B cell (primary cell): Measurements from ENCODE around the gene ICOS. TPM values are rescaled to one million over a fixed set of nuclear protein-coding genes. Genes with fewer than 3 reads are reported as not detected.

Experiments used
- ATAC-seq: fragments of 200-7000 bp; cut with Tn5 transposase; one replicate; pipeline ENCODE4 v1.10.0; 2021; ENCODE audit warnings: low read depth, mild to moderate bottlenecking, moderate number of reproducible peaks, moderate library complexity
- CTCF ChIA-PET: fragments of 350-600 bp; sonication (Branson Sonifier 250); formaldehyde crosslinking; loops from one replicate; lab custom pipeline; 2021; ENCODE audit warnings: antibody characterized with exemption, inconsistent platforms; lab: Charles Lee
- POLR2A ChIA-PET: fragments of 350-600 bp; sonication (Branson Sonifier 250); formaldehyde crosslinking; loops from one replicate; lab custom pipeline; 2021; ENCODE audit warnings: antibody characterized with exemption; lab: Charles Lee
- DNase-seq: peaks from one replicate; pipeline ENCODE4 v3.0.0; 2013
- H2AFZ ChIP-seq: 2 replicates; pipeline ENCODE4 v1.6.1; 2012; ENCODE audit warnings: mild to moderate bottlenecking, low read depth, low read length; ENCODE audit not compliant: insufficient read depth, poor library complexity, severe bottlenecking
- H3K27ac ChIP-seq, 2 donors: 1 replicate in 1 of 2; 2 replicates in 1 of 2; pipeline ENCODE4 v1.5.1; 2012 to 2013; ENCODE audit warnings: low read length in 2 of 2, mild to moderate bottlenecking in 2 of 2, moderate library complexity in 1 of 2
- H3K27me3 ChIP-seq, 4 experiments: fragments of 200-600 bp in 1 of 4; sonication (generic) in 1 of 4; replicated peaks in 1 of 4; 1 replicate in 2 of 4; 2 replicates in 2 of 4; pipeline versions ENCODE4 v1.6.1 to v1.7.0; 2013 to 2016; ENCODE audit warnings: low read length in 3 of 4, mild to moderate bottlenecking in 2 of 4, mixed read lengths in 1 of 4, moderate library complexity in 1 of 4; ENCODE audit not compliant: insufficient read depth in 4 of 4, control insufficient read depth in 3 of 4; ENCODE audit errors: control extremely low read depth in 1 of 4
- H3K36me3 ChIP-seq, 2 experiments: replicated peaks in 1 of 2; 1 replicate in 1 of 2; 2 replicates in 1 of 2; pipeline versions ENCODE4 v1.6.1 to v1.7.1; 2013; ENCODE audit warnings: low read length in 1 of 2; ENCODE audit not compliant: insufficient read depth in 2 of 2, control insufficient read depth in 1 of 2; ENCODE audit errors: control extremely low read depth in 1 of 2, extremely low read depth in 1 of 2
- H3K4me1 ChIP-seq, 2 donors: fragments of 200-600 bp in 1 of 2; sonication (generic) in 1 of 2; 1 replicate in 1 of 2; 2 replicates in 1 of 2; pipeline versions ENCODE4 v1.5.1 to v1.6.1; 2013 to 2017; ENCODE audit warnings: low read length in 2 of 2; ENCODE audit not compliant: control insufficient read depth in 2 of 2, insufficient read depth in 2 of 2
- H3K4me2 ChIP-seq: replicated peaks from 2 replicates; pipeline ENCODE3; 2012; ENCODE audit warnings: mild to moderate bottlenecking, low read depth, low read length; ENCODE audit not compliant: poor library complexity, severe bottlenecking
- H3K4me3 ChIP-seq, 5 experiments: fragments of 200-600 bp in 1 of 5; sonication (generic) in 1 of 5; 1 replicate in 3 of 5; 2 replicates in 2 of 5; pipeline versions ENCODE4 v1.5.1 to v1.7.0; 2011 to 2016; ENCODE audit warnings: low read length in 4 of 5, mild to moderate bottlenecking in 4 of 5, low read depth in 2 of 5, control low read depth in 1 of 5, moderate library complexity in 1 of 5; ENCODE audit not compliant: insufficient read depth in 1 of 5; ENCODE audit errors: control extremely low read depth in 1 of 5, extremely low read depth in 1 of 5
- H3K79me2 ChIP-seq: fragments of 200-600 bp; sonication (generic); one replicate; pipeline ENCODE4 v1.6.0; 2016; ENCODE audit warnings: low read length; ENCODE audit not compliant: control insufficient read depth, insufficient read depth
- H3K9ac ChIP-seq: fragments of 200-600 bp; sonication (generic); 2 replicates; pipeline ENCODE4 v1.6.1; 2017; ENCODE audit warnings: mild to moderate bottlenecking, low read length, moderate library complexity
- H3K9me3 ChIP-seq, 3 donors: one replicate each; pipeline versions ENCODE4 v1.6.1 to v1.7.1; 2013; ENCODE audit warnings: low read length in 2 of 3; ENCODE audit not compliant: control insufficient read depth in 2 of 3, insufficient read depth in 1 of 3; ENCODE audit errors: control extremely low read depth in 1 of 3
- H4K20me1 ChIP-seq: 2 replicates; pipeline ENCODE4 v1.6.0; 2012; ENCODE audit warnings: mild to moderate bottlenecking, low read length; ENCODE audit not compliant: insufficient read depth, control insufficient read depth, poor library complexity, severe bottlenecking
- H3K27ac Mint-ChIP-seq: one replicate; pipeline ENCODE4 v1.8.0; 2021; ENCODE audit warnings: mixed read lengths
- H3K27me3 Mint-ChIP-seq: one replicate; pipeline ENCODE4 v1.8.0; 2021; ENCODE audit warnings: mixed read lengths
- H3K4me1 Mint-ChIP-seq: one replicate; pipeline ENCODE4 v1.8.0; 2021; ENCODE audit warnings: mixed read lengths
- H3K4me3 Mint-ChIP-seq: one replicate; pipeline ENCODE4 v1.8.0; 2021; ENCODE audit warnings: mixed read lengths
- H3K9me3 Mint-ChIP-seq: one replicate; pipeline ENCODE4 v1.8.0; 2022; ENCODE audit warnings: mixed read lengths; ENCODE audit not compliant: insufficient read depth
- EZH2 ChIP-seq: IDR thresholded peaks from 2 replicates; pipeline ENCODE4 v1.6.1; 2012; ENCODE audit warnings: borderline replicate concordance, low read depth, mild to moderate bottlenecking, moderate library complexity, low read length; ENCODE audit not compliant: insufficient read depth, poor library complexity, severe bottlenecking
- WGBS: methylation state at CpG from one replicate; pipeline ENCODE4 v1.1.5; 2013; ENCODE audit warnings: missing lambda C conversion rate; ENCODE audit not compliant: insufficient coverage; 5-methylcytosine and 5-hydroxymethylcytosine counted together
- intact Hi-C: fragments of 100-400 bp; cut with micrococcal nuclease; formaldehyde crosslinking; loops from one replicate; pipeline ENCODE4 v1.10.0; 2022
- polyA plus RNA-seq: library from polyadenylated mRNA; depleted of rRNA; stranded (reverse); fragments of >200 nt; gene quantifications from 2 replicates; pipeline ENCODE4 v1.2.3, GENCODE V29; 2012
- total RNA-seq, 2 donors: library from RNA; stranded (reverse); fragments of 120-200 nt in 1 of 2; gene quantifications; 1 replicate in 1 of 2; 2 replicates in 1 of 2; pipeline versions ENCODE4 v1.2.3 to v1.2.4, GENCODE V29; 2013 to 2022
- TF ChIP-seq, protein P1 (sequence below): fragments of 200-600 bp; IDR thresholded peaks from one replicate; pipeline ENCODE4 v1.8.0; 2022; ENCODE audit warnings: antibody characterized with exemption, mild to moderate bottlenecking

Gene ICOS
- total and polyA plus RNA-seq, 2 donors (not counting 1 experiment from before 2014, with no cell fraction given) = 0.21 TPM; not detected in 1

- H2AFZ ChIP-seq = no peak overlapping the region
- TF ChIP-seq EZH2 = no peak
- TF ChIP-seq, protein P1, sequence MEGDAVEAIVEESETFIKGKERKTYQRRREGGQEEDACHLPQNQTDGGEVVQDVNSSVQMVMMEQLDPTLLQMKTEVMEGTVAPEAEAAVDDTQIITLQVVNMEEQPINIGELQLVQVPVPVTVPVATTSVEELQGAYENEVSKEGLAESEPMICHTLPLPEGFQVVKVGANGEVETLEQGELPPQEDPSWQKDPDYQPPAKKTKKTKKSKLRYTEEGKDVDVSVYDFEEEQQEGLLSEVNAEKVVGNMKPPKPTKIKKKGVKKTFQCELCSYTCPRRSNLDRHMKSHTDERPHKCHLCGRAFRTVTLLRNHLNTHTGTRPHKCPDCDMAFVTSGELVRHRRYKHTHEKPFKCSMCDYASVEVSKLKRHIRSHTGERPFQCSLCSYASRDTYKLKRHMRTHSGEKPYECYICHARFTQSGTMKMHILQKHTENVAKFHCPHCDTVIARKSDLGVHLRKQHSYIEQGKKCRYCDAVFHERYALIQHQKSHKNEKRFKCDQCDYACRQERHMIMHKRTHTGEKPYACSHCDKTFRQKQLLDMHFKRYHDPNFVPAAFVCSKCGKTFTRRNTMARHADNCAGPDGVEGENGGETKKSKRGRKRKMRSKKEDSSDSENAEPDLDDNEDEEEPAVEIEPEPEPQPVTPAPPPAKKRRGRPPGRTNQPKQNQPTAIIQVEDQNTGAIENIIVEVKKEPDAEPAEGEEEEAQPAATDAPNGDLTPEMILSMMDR = no peak
- no peak overlapping the region for H3K9ac ChIP-seq
- H3K36me3 ChIP-seq = no peaks in the 10 kb centered on the region
- WGBS = 76% methylated on average over 2 of the region's 5 CpGs
- no peak overlapping the region for H3K4me2 ChIP-seq
- Mint-ChIP-seq H3K4me3 (no peak overlapping the region), H3K27me3 (peaks cover 18% of the 10 kb centered on the region), H3K9me3 (no peaks in the 10 kb centered on the region), H3K4me1 (no peaks in the 10 kb centered on the region), H3K27ac (no peak overlapping the region)
- ATAC-seq = no peak
- H3K9me3 ChIP-seq = no peaks in the 10 kb centered on the region
- no peaks in the 10 kb centered on the region for H4K20me1 ChIP-seq
- intact Hi-C loops = no loop called here
- DNase-seq = no peak
- no peaks in the 10 kb centered on the region for H3K27me3 ChIP-seq
- ChIA-PET POLR2A (no interaction called here), CTCF (no interaction called here)
- no peaks in the 10 kb centered on the region for H3K79me2 ChIP-seq
- no peak overlapping the region for H3K27ac ChIP-seq
- no peak overlapping the region for H3K4me3 ChIP-seq
- H3K4me1 ChIP-seq = no peaks in the 10 kb centered on the region
Observed at GRCh38 chr2:203934041-203934492, 2.5 kb upstream of the ICOS start.

- Histone ChIP-seq H3K79me2 (no peaks in the 10 kb centered on the region), H2AFZ (no peak overlapping the region), H3K27ac (no peak overlapping the region), H4K20me1 (no peaks in the 10 kb centered on the region), H3K4me3 (no peak overlapping the region), H3K36me3 (no peaks in the 10 kb centered on the region), H3K9ac (no peak overlapping the region), H3K4me1 (no peaks in the 10 kb centered on the region), H3K9me3 (no peaks in the 10 kb centered on the region), H3K27me3 (no peaks in the 10 kb centered on the region), H3K4me2 (no peak overlapping the region)
- no peaks in the 10 kb centered on the region for H3K4me1 Mint-ChIP-seq
- no peaks in the 10 kb centered on the region for H3K9me3 Mint-ChIP-seq
- ATAC-seq (no peak), DNase-seq (no peak)
- no CpG with 5 or more reads among the region's 8 CpGs for WGBS
- no peak overlapping the region for H3K27ac Mint-ChIP-seq
- H3K4me3 Mint-ChIP-seq = no peak overlapping the region
- no peak for TF ChIP-seq EZH2
- TF ChIP-seq, protein P1 = no peak
- ChIA-PET POLR2A (no interaction called here), CTCF (no interaction called here)
- H3K27me3 Mint-ChIP-seq = peaks cover 20% of the 10 kb centered on the region
- intact Hi-C loops = no loop called here
Observed at GRCh38 chr2:203934711-203935438, 1.7 kb upstream of the ICOS start.
